ENCODE results near the gene WDR81. TPM values are rescaled to one million over a fixed set of nuclear protein-coding genes. Genes with fewer than 3 reads are reported as not detected.

The WDR81 gene
- total RNA-seq, 1 experiment from 2014 or later: 17.3 TPM

- DNase-seq (ENCODE audit: low read depth, low spot score) (no peak), ATAC-seq (no peak)
- CTCF ChIA-PET: no interaction called here
- Histone ChIP-seq H3K79me2 (ENCODE audit: insufficient read depth, low read length) (peaks cover 33% of the 10 kb centered on the region; the same call in 1 of the 2 replicates), H2AFZ (ENCODE audit: low read depth, low read length, poor library complexity, severe bottlenecking) (no peak overlapping the region), H4K20me1 (ENCODE audit: insufficient read depth) (no peaks in the 10 kb centered on the region), H3K27ac (ENCODE audit: low read depth, low read length) (no peak overlapping the region), H3K9me3 (ENCODE audit: control insufficient read depth in 1 of 2, insufficient read depth in 1 of 2, low read depth in 1 of 2, low read length in 2 of 2) (no peaks in the 10 kb centered on the region), H3K36me3 (ENCODE audit: control insufficient read depth in 1 of 2, insufficient read depth in 2 of 2, low read length in 2 of 2) (peaks cover 0 to 20% of the 10 kb centered on the region in 2 experiments; a peak in 1 of 4 replicates), H3K27me3 (ENCODE audit: insufficient read depth, low read length) (no peaks in the 10 kb centered on the region), H3K4me1 (ENCODE audit: control insufficient read depth in 1 of 2, insufficient read depth in 2 of 2, low read length in 2 of 2) (peaks cover 32 to 60% of the 10 kb centered on the region in 2 experiments), H3K9me2 (ENCODE audit: insufficient read depth) (no peaks in the 10 kb centered on the region), H3K9ac (ENCODE audit: low read length) (no peak overlapping the region), H3K4me2 (ENCODE audit: low read length) (no peak overlapping the region), H3K4me3 (replicated peaks in 1 of 2; ENCODE audit: low read depth in 1 of 2, low read length in 2 of 2) (no peak overlapping the region)
- POLR2A ChIA-PET: no interaction called here
- TF ChIP-seq RAD21 (IDR thresholded peaks at IDR 0.05; ENCODE audit: low read depth) (no peak), ELF1 (IDR thresholded peaks at IDR 0.05; ENCODE audit: borderline replicate concordance, low read depth) (no peak), TCF7L2 (IDR thresholded peaks at IDR 0.05; ENCODE audit: borderline replicate concordance, extremely low read depth, insufficient read depth, insufficient read length) (no peak), JUND (IDR thresholded peaks at IDR 0.05) (no peak), EZH2 (IDR thresholded peaks at IDR 0.05) (no peak), ZNF274 (IDR thresholded peaks at IDR 0.05; ENCODE audit: low read depth, low read length) (no peak), SP1 (IDR thresholded peaks at IDR 0.05; ENCODE audit: low read depth) (no peak), CBX3 (IDR thresholded peaks at IDR 0.05; ENCODE audit: low read depth) (no peak), REST (IDR thresholded peaks at IDR 0.05; ENCODE audit: low read depth) (no peak), EGR1 (IDR thresholded peaks at IDR 0.05; ENCODE audit: low read depth) (no peak), MAX (IDR thresholded peaks at IDR 0.05) (no peak), YY1 (IDR thresholded peaks at IDR 0.05; ENCODE audit: extremely low read depth, insufficient replicate concordance, low read depth, low read length) (no peak), POLR2AphosphoS5 (IDR thresholded peaks at IDR 0.05; ENCODE audit: low read depth, low read length) (no peak), EZH2phosphoT487 (IDR thresholded peaks at IDR 0.05; ENCODE audit: borderline replicate concordance) (no peak), ATF3 (IDR thresholded peaks at IDR 0.05) (no peak)
- RAD21 ChIA-PET (ENCODE audit: low non-redundant PET in 1 of 2, low total read pairs in 2 of 2, uncharacterized antibody in 2 of 2, unreplicated experiment in 2 of 2): no interaction called here
- BruUV-seq (replicated peaks): no TSS peak
- intact Hi-C loops (cut with micrococcal nuclease): loop anchor here (10.0 kb wide), 1 partner anchor 693 kb away; the partner anchor contains the start of gene MNT
These were observed 12.2 kb upstream of the WDR81 start for GRCh38 chr17:1712271-1712670.
